ENCODE measurements around the gene ANXA4.
"Not testable (repeated sequence)": the region's sequence is repeated elsewhere in the genome, so short reads cannot be mapped to it uniquely, and the experiment has no call there.

Gene ANXA4

DNA sequence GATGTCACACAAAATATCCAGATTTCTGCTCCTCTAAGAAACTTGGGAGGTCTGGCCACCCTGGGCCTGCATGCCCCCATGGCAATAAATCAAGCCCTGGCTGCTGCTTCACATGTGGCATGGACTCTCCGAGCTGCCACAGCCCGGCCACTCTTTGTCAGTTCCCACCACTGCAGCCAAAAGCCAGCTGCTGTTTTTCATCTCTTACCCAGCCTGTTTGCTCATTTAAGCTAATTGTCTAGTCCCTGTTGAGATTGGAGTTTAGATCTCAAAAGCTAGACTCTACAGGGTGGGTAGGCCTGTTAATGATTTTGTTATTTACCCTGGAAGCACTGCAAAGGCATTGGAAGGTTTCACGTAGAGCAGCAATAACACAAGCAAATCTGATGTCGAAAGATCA, 20.9 kb upstream of the ANXA4 start:
- DNase-seq (ENCODE audit: low spot score): no peak

DNA sequence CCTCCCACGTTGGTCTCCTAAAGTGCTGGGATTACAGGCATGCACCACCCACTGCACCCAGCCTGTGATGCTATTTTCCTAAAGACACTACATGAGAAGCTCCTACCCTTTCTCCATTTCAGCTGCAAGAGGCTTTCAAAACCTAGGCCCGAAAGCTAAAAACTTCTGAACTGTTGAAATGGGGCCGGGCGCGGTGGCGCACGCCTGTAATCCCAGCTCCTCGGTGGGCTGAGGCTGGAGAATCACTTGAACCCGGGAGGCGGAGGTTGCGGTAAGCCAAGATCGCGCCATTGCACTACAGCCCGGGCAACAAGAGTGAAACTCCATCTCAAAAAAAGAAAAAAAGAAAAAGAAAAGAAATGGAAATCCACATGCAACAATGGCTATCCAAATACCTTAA, 18.1 kb upstream of the ANXA4 start:
- DNase-seq (ENCODE audit: low spot score): no peak

DNA sequence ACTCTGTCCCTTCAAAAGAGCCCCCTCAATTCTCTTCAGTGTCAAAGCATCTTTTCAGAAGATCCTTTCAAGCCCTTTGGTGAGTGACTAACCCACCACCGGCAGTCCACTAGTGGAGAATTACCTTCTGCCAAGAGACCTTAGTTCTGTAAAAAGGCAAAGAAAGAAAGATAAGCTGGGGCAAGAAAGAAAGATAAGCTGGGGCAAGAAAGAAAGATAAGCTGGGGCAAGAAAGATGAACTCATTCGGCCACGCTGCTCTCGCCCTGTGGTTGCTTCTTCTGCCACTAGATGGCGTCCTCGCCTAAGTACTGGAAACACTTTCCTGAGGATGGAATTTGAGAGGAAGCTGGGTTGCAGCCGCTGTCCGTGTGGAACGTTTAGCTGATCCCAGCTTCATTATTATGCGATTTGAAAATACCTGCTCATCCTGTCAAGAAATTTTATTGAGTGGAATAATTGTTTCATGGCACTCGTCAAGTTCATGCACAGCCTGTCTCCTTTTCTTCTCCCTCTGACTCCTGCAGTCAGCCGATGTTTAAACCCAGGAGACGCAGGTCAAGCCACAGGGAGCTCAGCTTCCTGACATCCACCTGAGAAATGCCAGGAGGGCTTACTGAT, 17.3 kb upstream of the ANXA4 start:
- DNase-seq (ENCODE audit: low spot score): peak; percentile 61

DNA sequence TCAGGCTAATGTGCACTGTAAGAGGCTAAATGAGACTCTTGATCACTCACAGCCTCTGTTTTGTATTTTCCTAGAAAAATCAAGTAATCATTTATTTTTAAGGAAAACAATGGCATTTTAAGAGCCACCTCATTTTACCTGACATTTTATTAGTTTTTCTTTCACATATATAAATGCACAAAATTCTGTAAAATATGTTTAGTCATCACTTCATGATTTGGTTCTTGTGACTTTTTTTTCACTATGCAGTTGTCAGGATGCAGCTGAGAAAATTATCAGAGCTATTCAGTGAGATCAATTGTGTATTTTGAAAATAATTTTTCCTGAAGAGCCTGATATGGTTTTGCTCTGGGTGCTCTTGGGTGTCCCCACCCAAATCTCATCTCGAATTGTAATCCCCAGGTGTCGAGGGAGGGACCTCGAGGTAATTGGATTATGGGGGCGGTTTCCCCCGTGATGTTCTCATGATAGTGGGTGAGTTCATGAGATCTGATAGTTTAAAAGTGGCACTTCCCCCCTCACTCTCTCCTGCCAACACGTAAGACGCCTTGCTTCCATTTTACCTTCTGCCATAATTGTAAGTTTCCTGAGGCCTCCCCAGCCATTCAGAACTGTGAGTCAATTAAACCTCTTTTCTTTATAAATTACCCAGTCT, 16.1 kb upstream of the ANXA4 start:
- no peak for DNase-seq (ENCODE audit: low spot score)

DNA sequence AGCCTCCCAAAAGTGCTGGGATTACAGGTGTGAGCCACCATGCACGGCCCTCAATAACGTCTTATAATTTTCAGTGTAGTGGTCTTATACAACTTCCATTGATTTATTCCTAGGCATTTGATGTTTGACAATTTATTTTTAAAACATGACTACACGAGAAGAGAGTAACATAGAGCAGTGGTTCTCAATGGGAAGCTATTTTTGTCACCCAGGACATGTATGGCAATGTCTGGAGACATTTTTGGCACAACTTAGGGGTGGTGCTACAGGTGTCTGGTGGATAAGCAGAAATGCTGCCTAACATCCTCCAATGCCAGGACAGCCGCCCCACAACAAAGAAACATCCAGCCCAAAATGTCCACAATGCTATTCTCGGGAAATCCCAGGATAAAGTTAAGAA, 12.7 kb upstream of the ANXA4 start:
- no peak for DNase-seq (ENCODE audit: low spot score)

DNA sequence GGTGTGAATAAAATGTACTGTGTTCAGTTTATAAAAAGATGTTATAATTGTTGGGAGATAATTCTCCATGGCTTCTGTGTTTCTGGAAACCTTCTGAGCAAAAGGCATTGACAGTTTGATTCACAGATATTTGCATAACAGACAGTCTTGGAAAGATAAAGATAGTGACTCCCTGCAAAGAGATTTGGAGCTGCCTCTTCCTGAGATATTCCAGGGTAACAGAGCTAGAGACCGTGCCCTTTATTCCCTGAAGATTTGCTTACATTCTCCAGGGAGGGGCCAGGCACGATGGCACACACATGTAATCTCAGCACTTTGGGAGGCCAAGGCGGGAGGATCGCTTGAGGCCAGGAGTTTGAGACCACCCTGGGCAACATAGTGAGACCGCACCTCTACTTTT, 12.2 kb upstream of the ANXA4 start:
- DNase-seq (ENCODE audit: low spot score): no peak

DNA sequence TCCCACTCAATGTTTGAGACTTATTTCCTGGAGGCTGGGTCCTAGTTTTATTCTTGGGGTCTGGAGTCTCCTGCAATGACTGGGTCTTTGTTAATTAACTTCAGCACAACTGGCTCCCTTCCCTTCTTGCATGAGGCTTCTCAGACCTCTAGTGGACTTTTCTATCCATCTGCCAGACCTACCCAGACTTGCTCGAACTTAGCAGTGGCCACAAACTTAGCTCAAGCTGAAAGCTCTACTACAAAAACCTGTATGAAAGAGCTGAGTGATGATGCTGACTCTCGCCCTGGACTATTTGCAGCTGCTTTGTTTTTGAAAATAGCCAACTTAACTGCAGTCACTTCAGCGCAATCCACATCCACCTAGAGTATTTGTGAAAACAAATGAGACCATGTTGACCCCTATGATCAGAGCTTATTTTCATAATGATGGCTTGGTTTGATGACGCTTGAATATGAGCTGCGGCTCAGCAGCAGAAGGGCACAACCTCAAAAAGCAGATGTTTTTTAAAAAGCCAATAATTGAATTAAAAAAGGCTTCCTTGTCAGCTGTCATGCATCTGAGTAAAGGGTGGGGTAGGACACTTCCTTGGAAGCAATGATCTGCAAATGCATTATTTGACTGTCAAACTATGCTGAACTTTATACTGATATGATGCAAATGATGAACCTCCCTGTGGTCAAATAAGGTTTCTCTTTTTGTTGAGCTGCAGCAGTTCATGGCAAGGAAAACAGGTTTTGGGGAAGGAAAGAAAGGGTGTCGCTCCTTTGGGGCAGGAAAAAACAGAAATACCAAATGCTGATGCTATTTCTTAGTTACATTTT, 10.6 kb upstream of the ANXA4 start:
- DNase-seq (ENCODE audit: low spot score): peak; percentile 21

- DNase-seq (ENCODE audit: low spot score): no peak
These were observed 8.4 kb upstream of the ANXA4 start for GRCh38 chr2:69733342-69734034.

DNA sequence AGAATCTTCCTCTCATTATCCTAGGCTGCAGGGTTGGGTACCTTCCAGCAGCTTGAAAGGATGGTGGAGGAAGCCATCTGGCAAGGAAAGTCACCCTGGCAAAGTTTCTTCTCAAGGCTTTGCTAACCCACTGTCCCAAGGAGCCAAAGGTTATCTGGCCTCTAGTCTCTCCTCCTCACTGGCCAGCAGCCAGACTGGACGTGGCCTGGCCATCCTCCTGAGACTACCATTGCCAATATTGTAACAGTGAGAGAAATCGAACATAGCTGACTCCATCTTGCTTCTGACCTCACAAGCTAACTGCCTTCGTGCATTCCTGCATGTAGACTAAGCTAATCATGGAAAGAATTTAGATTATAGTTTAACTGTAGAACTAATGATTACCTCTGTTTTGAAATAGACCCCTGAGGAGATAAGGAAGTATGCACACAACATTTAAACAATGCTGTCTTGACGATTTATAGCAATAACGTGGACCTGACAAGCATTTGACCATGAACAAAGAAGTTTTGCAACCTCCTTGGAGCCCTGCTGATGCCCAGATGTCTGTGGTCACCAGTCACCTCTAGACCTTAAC, 7.8 kb upstream of the ANXA4 start:
- DNase-seq (ENCODE audit: low spot score): no peak

DNA sequence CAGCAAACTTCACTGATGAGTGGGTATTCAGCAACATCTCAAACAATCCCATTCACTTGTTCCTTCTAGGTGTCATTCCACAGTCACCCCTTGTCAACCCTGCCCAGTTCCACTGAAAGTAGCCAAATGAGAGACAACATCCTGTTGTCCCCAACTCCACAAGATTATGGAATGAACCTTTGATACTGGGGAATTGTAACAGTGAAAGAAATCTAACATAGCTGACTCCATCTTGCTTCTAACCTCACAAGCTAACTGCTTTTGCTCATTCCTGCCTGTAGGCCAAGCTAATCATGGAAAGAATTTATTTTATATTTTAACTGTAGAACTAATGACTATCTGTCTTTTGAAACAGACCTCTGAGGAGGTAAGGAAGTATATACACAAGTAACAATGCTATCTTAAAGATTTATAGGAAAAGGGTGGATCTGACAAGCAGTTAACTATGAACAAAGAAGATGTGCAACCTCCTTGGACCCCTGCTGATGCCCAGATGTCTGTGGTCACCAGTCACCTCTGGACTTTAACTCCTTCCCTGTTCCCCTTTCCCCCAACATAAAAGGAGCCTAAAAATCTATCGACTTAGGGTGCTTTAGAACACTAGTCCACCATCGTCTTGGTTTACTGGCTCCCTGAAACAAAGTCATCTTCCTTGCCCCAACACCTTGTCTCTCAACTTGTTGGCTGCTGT, 6.9 kb upstream of the ANXA4 start:
- DNase-seq (ENCODE audit: low spot score): no peak

GRCh38 chr2:69735686-69736085, 6.2 kb upstream of the ANXA4 start:
- no peak for DNase-seq (ENCODE audit: low spot score)

GRCh38 chr2:69738149-69738548, 3.8 kb upstream of the ANXA4 start:
- DNase-seq (ENCODE audit: low spot score): not testable (repeated sequence)

- DNase-seq (ENCODE audit: low spot score): no peak
These were observed 1.4 kb upstream of the ANXA4 start for GRCh38 chr2:69740502-69740951.

GRCh38 chr2:69741229-69741574, 732 bp upstream of the ANXA4 start:
- peak; percentile 47 for DNase-seq (ENCODE audit: low spot score)

GRCh38 chr2:69742322-69742952, 503 bp downstream of the ANXA4 start:
- DNase-seq (ENCODE audit: low spot score): no peak

DNA sequence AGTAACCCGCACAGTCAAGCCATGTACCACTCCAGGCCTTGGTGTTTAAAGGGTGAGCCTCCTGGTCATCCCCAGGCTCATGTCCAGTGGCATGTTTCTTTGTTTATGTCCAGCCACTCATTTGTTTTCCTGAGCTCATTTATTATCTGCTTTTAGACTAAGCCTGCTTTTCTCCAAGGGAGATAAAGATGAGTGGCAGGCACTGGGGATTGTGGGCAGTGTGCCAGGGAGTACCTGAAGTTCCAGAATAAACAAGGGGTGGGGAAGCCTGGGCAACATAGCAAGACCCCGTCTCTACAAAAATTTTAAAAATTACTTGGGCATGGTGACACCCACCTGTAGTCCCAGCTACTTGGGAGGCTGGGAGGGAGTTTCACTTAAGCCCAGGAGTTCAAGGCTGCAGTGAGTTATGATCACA, 1.9 kb downstream of the ANXA4 start:
- DNase-seq (ENCODE audit: low spot score): no peak

- DNase-seq (ENCODE audit: low spot score): no peak
These were observed 2.5 kb downstream of the ANXA4 start for GRCh38 chr2:69744456-69744855.

DNA sequence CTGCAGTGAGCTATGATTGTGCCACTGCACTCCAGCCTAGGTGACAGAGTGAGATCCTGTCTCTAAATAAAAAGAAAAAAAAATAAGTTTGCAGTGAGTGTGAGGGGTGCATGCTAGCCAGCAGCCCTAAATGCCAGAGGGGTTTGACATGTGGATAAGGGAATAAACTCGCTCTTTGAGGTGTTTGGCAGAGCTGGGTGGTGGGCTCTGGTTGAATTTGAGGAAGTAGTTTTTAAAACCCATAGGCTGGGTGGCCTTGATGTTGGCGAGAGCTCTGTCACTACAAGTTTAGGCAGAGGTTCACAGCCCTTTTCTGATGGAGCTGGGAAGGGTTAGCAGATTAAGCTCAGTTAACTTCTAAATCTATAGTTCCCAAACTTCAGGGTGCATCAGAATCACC, 3.1 kb downstream of the ANXA4 start:
- DNase-seq (ENCODE audit: low spot score): no peak

DNA sequence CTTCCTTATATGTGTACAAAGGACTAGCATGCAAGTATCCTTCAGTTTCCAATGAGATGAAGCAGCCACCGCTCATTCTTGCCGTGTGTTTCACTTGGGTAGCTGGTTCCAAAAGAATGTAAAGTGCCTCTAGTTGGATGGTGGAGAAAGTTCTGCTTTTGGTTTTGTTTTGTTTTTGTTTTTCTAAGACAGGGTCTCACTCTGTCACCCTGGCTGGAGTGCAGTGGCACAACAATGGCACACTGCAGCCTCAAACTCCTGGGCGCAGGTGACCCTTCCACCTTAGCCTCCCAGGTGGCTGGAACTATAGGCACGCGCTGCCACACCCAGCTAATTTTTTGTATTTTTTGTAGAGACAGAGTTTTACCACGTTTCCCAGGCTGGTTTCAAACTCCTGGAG, 8.3 kb downstream of the ANXA4 start:
- DNase-seq (ENCODE audit: low spot score): no peak

GRCh38 chr2:69753659-69754363, 11.9 kb downstream of the ANXA4 start:
- DNase-seq (ENCODE audit: low spot score): no peak

GRCh38 chr2:69754633-69755032, 12.7 kb downstream of the ANXA4 start:
- DNase-seq (ENCODE audit: low spot score): no peak
